LNCaP clone FGC (cell line): ENCODE data around the gene NAT14.

Source experiments
- DNase-seq: peaks from one replicate; pipeline ENCODE4 v3.0.0-alpha.2; 2011; ENCODE audit warnings: low read depth
- H3K4me3 ChIP-seq: 2 replicates; pipeline ENCODE4 v1.5.1; 2011; ENCODE audit warnings: mild to moderate bottlenecking, low read depth, low read length, control low read depth
- CTCF ChIP-seq: IDR thresholded peaks from 2 replicates; pipeline ENCODE4 v1.5.1; 2012; ENCODE audit warnings: mild to moderate bottlenecking; ENCODE audit not compliant: control insufficient read depth, insufficient read depth; ENCODE audit errors: extremely low read depth

The NAT14 gene

GRCh38 chr19:55478364-55478763 lies 6.6 kb upstream of the NAT14 start:
- no peak overlapping the region for H3K4me3 ChIP-seq
- no peak for TF ChIP-seq CTCF
- DNase-seq: no peak

GRCh38 chr19:55479045-55479444 lies 5.9 kb upstream of the NAT14 start:
- no peak for TF ChIP-seq CTCF
- DNase-seq: no peak
- H3K4me3 ChIP-seq: no peak overlapping the region

GRCh38 chr19:55479451-55480230 lies 5.3 kb upstream of the NAT14 start:
- H3K4me3 ChIP-seq: no peak overlapping the region
- no peak for DNase-seq
- no peak for TF ChIP-seq CTCF

- no peak for TF ChIP-seq CTCF
- H3K4me3 ChIP-seq: no peak overlapping the region
Observed at GRCh38 chr19:55481148-55481793, 3.7 kb upstream of the NAT14 start.

GRCh38 chr19:55481794-55482155 lies 3.2 kb upstream of the NAT14 start:
- TF ChIP-seq CTCF: no peak
- no peak for DNase-seq

More at GRCh38 chr19:55481148-55481793, 3.7 kb upstream of the NAT14 start:
- no peak for DNase-seq

GRCh38 chr19:55482156-55482961 lies 2.6 kb upstream of the NAT14 start:
- H3K4me3 ChIP-seq: no peak overlapping the region
- DNase-seq: no peak
- no peak for TF ChIP-seq CTCF

More at GRCh38 chr19:55481794-55482155, 3.2 kb upstream of the NAT14 start:
- H3K4me3 ChIP-seq: no peak overlapping the region
